Activated T-helper 1 cell treated with anti-CD3 and anti-CD28 coated beads, Interleukin-12 subunit alpha, Interleukin-12 subunit beta, Interleukin-2, Interleukin-4 antibody, amounts not matched to agents 30 ng/mL and 10 ng/mL and 1 ng/mL, durations not matched to agents 14 hours and 24 hours and 36 hours (primary cell): Measurements from ENCODE around the gene ARSB. TPM values are rescaled to one million over a fixed set of nuclear protein-coding genes. Genes with fewer than 3 reads are reported as not detected.
"Not testable (repeated sequence)": the region's sequence is repeated elsewhere in the genome, so short reads cannot be mapped to it uniquely, and the experiment has no call there.

ENCODE experiments used
- DNase-seq: peaks from one replicate; pipeline ENCODE4 v3.0.0; 2021; ENCODE audit warnings: low spot score
- H3K27ac Mint-ChIP-seq: one replicate; pipeline ENCODE4 v1.8.0; 2021; ENCODE audit warnings: mild to moderate bottlenecking, mixed read lengths
- H3K27me3 Mint-ChIP-seq: one replicate; pipeline ENCODE4 v1.8.0; 2022; ENCODE audit warnings: mild to moderate bottlenecking, moderate library complexity, mixed read lengths; ENCODE audit not compliant: insufficient read depth
- H3K36me3 Mint-ChIP-seq: one replicate; pipeline ENCODE4 v1.8.0; 2021; ENCODE audit warnings: low read depth, mixed read lengths
- H3K4me1 Mint-ChIP-seq: one replicate; pipeline ENCODE4 v1.8.0; 2021; ENCODE audit warnings: low read depth, mixed read lengths
- H3K4me3 Mint-ChIP-seq: one replicate; pipeline ENCODE4 v1.8.0; 2021; ENCODE audit warnings: mild to moderate bottlenecking, moderate library complexity, mixed read lengths
- H3K9me3 Mint-ChIP-seq: one replicate; pipeline ENCODE4 v1.8.0; 2021; ENCODE audit warnings: mixed read lengths
- intact Hi-C: fragments of 100-400 bp; cut with micrococcal nuclease; formaldehyde crosslinking; loops from one replicate; pipeline ENCODE4 v1.15.1; 2024
- total RNA-seq: library from RNA; stranded (reverse); gene quantifications from 2 replicates; pipeline ENCODE4 v1.2.3, GENCODE V29; 2022

ARSB gene
- total RNA-seq, 1 donor from 2014 or later, result 11.3 TPM

DNA sequence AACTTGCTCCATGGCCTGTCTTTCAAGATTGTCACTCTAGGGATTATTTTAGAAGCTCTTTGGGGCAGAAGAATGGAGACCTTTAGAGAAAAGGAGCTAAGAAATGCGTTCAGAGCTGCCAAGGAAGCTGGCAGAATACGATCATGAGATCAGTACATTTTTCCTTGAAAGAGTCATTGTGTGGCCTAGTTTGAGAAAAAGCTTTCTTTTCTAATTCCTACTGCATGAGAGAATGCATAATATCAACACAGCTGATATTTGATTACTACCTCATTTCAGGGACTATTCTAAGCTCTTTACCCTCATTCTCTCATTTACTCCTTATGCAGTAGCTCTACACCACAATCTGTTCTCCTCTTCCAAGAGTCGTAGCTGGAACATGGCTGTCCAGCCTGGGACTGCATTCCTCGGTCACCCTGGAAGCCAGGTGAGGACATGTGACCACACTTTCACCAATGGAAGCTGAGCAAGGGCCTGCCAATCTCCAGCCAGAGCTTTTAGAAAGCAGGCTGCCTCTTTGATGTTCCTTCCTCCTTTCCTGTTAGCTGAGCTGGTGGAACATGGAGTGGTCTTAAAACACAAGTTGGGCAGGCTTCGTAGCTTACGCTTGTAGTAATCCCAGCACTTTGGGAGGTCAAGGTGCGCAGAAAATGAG, 237.3 kb downstream of the ARSB start:
- no peaks in the 10 kb centered on the region for H3K4me1 Mint-ChIP-seq
- no peak overlapping the region for H3K4me3 Mint-ChIP-seq
- no peaks in the 10 kb centered on the region for H3K36me3 Mint-ChIP-seq
- no peaks in the 10 kb centered on the region for H3K9me3 Mint-ChIP-seq
- no peak for DNase-seq
- intact Hi-C loops, result no loop called here
- no peak overlapping the region for H3K27ac Mint-ChIP-seq
- H3K27me3 Mint-ChIP-seq, result peaks cover 17% of the 10 kb centered on the region

DNA sequence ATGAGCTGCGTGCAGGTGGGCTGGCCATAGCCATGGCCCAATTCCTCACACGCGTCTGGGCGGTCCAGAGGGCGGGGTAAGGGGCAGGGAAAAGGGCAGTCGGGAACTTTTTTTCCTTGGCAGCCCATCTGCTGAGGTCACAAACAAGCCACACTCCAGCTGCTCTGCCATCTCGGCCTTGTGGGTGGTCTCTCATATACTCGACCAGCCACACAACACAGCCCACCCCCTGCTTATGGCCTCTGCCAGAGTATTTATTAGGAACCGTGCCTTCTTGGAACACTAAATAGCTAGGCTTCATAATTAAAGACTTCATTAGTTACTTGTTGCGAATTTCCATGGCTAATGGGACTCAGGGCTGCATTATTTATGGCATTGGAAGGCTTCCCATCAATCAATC, 238.1 kb downstream of the ARSB start:
- Mint-ChIP-seq H3K27ac (no peak overlapping the region), H3K9me3 (no peaks in the 10 kb centered on the region), H3K4me1 (no peaks in the 10 kb centered on the region), H3K4me3 (no peak overlapping the region), H3K27me3 (peaks cover 17% of the 10 kb centered on the region), H3K36me3 (no peaks in the 10 kb centered on the region)
- intact Hi-C loops, result no loop called here
- DNase-seq, result no peak

DNA sequence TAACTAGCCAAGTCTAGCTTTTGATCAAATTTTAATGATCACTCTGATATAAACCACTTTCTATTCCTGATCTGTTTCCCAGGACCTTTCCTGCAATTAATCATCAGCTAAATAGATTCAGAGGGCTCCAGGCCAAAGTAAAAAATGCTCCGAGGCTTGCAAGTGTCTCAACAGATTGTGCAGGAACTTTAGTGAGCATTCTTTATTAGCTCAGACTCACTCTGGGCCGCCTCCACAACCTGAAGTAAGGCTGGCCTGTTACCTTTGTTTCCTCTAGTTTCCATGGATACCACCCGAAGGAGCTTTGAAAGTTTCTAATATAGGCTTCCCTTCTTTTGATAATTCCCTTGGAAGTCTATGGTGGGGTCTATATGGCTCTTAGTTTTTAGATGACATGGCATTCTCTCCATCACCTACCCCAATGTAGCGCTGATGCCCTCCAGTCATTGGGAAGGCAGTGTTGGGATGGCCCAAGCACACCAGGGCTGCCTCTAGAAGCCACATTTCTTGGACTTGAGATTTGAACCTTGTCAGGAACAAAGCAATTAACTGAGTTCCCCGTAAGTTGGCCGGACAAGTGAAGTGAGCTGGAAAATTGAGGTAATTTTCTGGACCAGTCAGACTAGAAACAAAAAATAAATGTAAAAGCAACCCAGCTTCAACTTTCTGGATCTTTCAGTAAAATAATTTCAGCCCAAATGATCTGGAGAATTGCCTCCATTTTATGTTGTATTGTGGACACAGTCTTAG, 238.9 kb downstream of the ARSB start:
- intact Hi-C loops, result no loop called here
- Mint-ChIP-seq H3K4me1 (no peaks in the 10 kb centered on the region), H3K4me3 (no peak overlapping the region), H3K36me3 (no peaks in the 10 kb centered on the region), H3K9me3 (no peaks in the 10 kb centered on the region), H3K27me3 (peaks cover 16% of the 10 kb centered on the region), H3K27ac (no peak overlapping the region)
- no peak for DNase-seq

- no peak for DNase-seq
Observed at GRCh38 chr5:78744951-78745534, 240.1 kb downstream of the ARSB start.

GRCh38 chr5:78741019-78741418, 244.1 kb downstream of the ARSB start:
- DNase-seq, result no peak
- H3K27me3 Mint-ChIP-seq, result peaks cover 11% of the 10 kb centered on the region
- no peaks in the 10 kb centered on the region for H3K36me3 Mint-ChIP-seq
- no peak overlapping the region for H3K4me3 Mint-ChIP-seq
- H3K4me1 Mint-ChIP-seq, result no peaks in the 10 kb centered on the region
- no peak overlapping the region for H3K27ac Mint-ChIP-seq
- no peaks in the 10 kb centered on the region for H3K9me3 Mint-ChIP-seq
- intact Hi-C loops, result no loop called here

More at GRCh38 chr5:78744951-78745534, 240.1 kb downstream of the ARSB start:
- Mint-ChIP-seq H3K4me3 (no peak overlapping the region), H3K27me3 (peaks cover 15% of the 10 kb centered on the region), H3K9me3 (no peaks in the 10 kb centered on the region), H3K27ac (no peak overlapping the region), H3K36me3 (no peaks in the 10 kb centered on the region), H3K4me1 (no peaks in the 10 kb centered on the region)
- intact Hi-C loops, result no loop called here

GRCh38 chr5:78738693-78739300, 246.3 kb downstream of the ARSB start:
- intact Hi-C loops, result no loop called here
- H3K4me1 Mint-ChIP-seq, result no peaks in the 10 kb centered on the region
- no peak for DNase-seq
- H3K9me3 Mint-ChIP-seq, result no peaks in the 10 kb centered on the region
- H3K4me3 Mint-ChIP-seq, result no peak overlapping the region
- H3K36me3 Mint-ChIP-seq, result no peaks in the 10 kb centered on the region
- no peak overlapping the region for H3K27ac Mint-ChIP-seq
- peaks cover 11% of the 10 kb centered on the region for H3K27me3 Mint-ChIP-seq

- Mint-ChIP-seq H3K4me1 (no peaks in the 10 kb centered on the region), H3K27me3 (peaks cover 11% of the 10 kb centered on the region), H3K36me3 (no peaks in the 10 kb centered on the region), H3K27ac (no peak overlapping the region), H3K4me3 (no peak overlapping the region), H3K9me3 (no peaks in the 10 kb centered on the region)
- DNase-seq, result no peak
- intact Hi-C loops, result no loop called here
Observed at GRCh38 chr5:78738104-78738503, 247.0 kb downstream of the ARSB start.

DNA sequence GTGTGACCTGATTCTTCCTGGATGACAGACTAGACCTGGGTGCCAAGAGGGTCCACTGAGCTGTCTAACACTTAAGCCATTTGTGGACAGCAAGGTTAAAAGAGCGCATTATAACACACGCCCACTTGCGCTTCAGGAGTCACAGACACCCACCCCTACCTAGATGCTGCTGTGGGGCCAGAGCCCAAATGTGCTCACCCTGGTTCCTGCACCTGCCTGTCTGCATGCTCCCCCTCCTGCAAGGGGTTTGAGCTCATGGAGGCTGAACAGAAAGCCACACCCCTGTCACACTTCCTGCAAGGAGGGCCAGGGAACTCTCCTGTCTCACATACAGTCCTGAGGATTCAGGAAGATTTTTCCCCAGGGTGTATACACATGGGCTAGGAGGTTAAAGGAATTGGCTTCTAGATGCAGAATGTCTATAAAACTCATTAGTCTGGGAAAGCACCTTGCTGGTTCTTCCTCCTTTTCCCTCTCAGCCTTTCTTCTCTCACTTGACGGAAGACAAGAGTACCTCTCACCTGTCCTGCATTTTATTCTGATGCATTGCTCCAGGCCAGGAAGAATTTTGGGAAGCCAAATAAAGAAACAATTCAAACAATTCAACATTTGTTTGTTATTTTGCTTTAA, 249.2 kb downstream of the ARSB start:
- H3K27ac Mint-ChIP-seq, result no peak overlapping the region
- no peaks in the 10 kb centered on the region for H3K9me3 Mint-ChIP-seq
- intact Hi-C loops, result no loop called here
- peaks cover 11% of the 10 kb centered on the region for H3K27me3 Mint-ChIP-seq
- H3K36me3 Mint-ChIP-seq, result no peaks in the 10 kb centered on the region
- no peak overlapping the region for H3K4me3 Mint-ChIP-seq
- no peak for DNase-seq
- no peaks in the 10 kb centered on the region for H3K4me1 Mint-ChIP-seq

DNA sequence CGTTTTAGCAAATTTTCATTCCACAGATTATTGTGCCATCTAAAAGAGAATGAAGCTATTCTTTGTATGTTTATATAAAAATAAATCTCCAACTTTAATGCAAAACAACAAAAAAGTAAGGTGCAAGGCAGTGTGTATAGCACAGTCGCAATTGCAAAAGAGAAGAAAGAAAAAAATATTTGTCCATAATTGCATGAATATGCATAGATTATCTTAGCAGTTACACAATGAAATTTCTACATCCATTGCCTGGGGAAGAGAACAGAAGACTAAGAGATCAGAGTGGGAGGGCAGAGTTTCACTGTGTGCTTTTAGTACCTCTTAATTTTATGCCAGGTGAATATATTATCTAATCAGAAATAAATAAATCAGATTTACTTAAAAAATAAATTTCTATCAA, 250.2 kb downstream of the ARSB start:
- no peak overlapping the region for H3K27ac Mint-ChIP-seq
- H3K36me3 Mint-ChIP-seq, result no peaks in the 10 kb centered on the region
- peaks cover 11% of the 10 kb centered on the region for H3K27me3 Mint-ChIP-seq
- no peaks in the 10 kb centered on the region for H3K4me1 Mint-ChIP-seq
- intact Hi-C loops, result no loop called here
- DNase-seq, result no peak
- no peaks in the 10 kb centered on the region for H3K9me3 Mint-ChIP-seq
- no peak overlapping the region for H3K4me3 Mint-ChIP-seq

- no peaks in the 10 kb centered on the region for H3K9me3 Mint-ChIP-seq
- H3K27me3 Mint-ChIP-seq, result peaks cover 13% of the 10 kb centered on the region
- intact Hi-C loops, result no loop called here
- DNase-seq, result no peak
- H3K4me1 Mint-ChIP-seq, result no peaks in the 10 kb centered on the region
- H3K36me3 Mint-ChIP-seq, result no peaks in the 10 kb centered on the region
- H3K4me3 Mint-ChIP-seq, result no peak overlapping the region
- H3K27ac Mint-ChIP-seq, result no peak overlapping the region
Observed at GRCh38 chr5:78734094-78734845, 250.8 kb downstream of the ARSB start.

DNA sequence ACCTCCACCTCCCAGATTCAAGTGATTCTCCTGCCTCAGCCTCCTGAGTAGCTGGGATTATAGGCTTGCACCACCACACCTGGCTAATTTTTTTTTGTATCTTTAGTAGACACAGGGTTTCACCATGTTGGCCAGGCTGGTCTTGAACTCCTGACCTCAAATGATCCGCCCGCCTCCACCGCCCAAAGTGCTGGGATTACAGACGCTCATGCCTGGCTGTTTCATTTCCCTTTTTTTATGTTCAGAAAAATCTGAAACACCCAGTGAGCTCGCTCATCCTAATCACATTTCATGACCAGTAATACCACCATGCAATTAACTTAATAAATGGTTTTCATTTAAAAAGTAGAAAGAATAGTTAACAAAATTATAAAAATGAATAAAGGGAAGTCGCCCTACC, 252.4 kb downstream of the ARSB start:
- H3K4me1 Mint-ChIP-seq, DNase-seq, H3K36me3 Mint-ChIP-seq, H3K9me3 Mint-ChIP-seq, intact Hi-C loops, H3K4me3 Mint-ChIP-seq, H3K27ac Mint-ChIP-seq: not testable (repeated sequence)
- H3K27me3 Mint-ChIP-seq, result peaks cover 14% of the 10 kb centered on the region

DNA sequence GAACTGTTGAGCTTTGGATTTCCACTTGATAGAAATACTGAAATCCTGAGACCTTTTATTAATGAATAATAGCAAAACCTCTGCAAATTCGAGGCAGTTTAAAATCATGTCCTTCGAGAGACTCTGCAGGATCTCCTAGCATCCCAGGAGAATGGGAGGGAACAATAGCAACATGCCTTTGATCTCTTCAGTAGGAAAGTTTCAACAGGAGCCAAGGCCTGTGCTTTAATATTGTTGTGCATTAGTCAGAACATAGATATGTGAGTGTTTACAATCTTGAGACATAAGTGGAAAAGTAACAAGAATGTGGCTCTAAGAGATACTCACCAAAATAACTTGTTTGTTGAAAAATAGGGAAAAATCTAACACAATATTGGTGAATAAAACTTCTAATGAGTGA, 253.2 kb downstream of the ARSB start:
- Mint-ChIP-seq H3K27ac (no peak overlapping the region), H3K36me3 (no peaks in the 10 kb centered on the region), H3K27me3 (peaks cover 14% of the 10 kb centered on the region), H3K4me1 (no peaks in the 10 kb centered on the region), H3K9me3 (no peaks in the 10 kb centered on the region), H3K4me3 (no peak overlapping the region)
- intact Hi-C loops, result no loop called here
- no peak for DNase-seq
